ENCODE measurements around the gene ARHGAP42.

Gene ARHGAP42

DNA sequence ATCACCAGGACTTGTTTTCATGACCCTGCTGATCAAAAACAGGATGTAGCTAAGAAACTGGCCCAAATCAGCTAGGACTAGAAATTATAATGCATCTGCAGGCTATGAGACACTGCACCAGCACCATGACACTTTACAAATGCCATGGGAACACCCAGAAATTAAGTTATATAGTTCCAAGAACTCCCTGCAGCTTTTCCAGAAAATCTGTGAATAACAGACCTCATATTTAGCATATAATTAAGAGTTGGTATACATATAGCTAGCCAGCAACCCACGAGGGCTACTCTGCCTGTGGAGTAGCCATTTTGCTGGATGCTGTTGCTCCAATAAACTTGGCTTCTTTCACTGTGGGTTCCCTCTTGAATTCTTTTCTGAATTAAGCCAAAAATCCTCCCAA lies 341.6 kb downstream of the ARHGAP42 start:
- Histone ChIP-seq H3F3A (ENCODE audit: control insufficient read depth, insufficient read depth) (no peaks in the 10 kb centered on the region), H4K20me1 (ENCODE audit: control insufficient read depth, insufficient read depth, low read depth, low read length) (no peaks in the 10 kb centered on the region)

DNA sequence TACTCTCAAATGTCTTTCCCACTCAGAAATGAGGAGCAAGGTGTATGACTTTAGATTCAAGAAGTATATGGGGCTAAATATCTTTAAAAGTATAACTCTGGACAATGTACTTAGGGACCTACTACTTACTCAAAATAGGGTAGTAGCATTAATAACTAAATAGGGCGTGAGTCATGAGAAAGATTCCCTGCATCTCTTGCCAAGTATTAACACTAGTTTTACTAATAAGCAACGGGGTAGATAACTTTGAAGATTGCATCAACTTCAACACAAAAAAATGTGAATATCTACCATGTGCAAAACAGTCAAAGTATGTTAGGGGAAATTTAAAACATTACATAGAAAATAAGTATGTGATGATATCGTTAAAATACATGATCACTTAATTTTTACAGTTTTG lies 342.9 kb downstream of the ARHGAP42 start:
- Histone ChIP-seq H3F3A (ENCODE audit: control insufficient read depth, insufficient read depth) (no peaks in the 10 kb centered on the region), H4K20me1 (ENCODE audit: control insufficient read depth, insufficient read depth, low read depth, low read length) (no peaks in the 10 kb centered on the region), H3K4me1 (ENCODE audit: control insufficient read depth, low read length) (no peaks in the 10 kb centered on the region), H3K4me3 (ENCODE audit: low read length) (no peak overlapping the region), H3K9me3 (ENCODE audit: control insufficient read depth, insufficient read depth, low read length) (no peaks in the 10 kb centered on the region), H3K27ac (ENCODE audit: low read depth, low read length) (no peak overlapping the region), H3K36me3 (ENCODE audit: control insufficient read depth, low read length) (no peaks in the 10 kb centered on the region), H3K4me2 (ENCODE audit: low read length) (no peak overlapping the region), H3K9me2 (replicated peaks; ENCODE audit: control insufficient read depth, low read length) (no peaks in the 10 kb centered on the region), H3K79me2 (ENCODE audit: control insufficient read depth, low read length) (no peaks in the 10 kb centered on the region), H3K27me3 (ENCODE audit: control insufficient read depth, low read length) (no peaks in the 10 kb centered on the region)
- TF ChIP-seq, protein P1, sequence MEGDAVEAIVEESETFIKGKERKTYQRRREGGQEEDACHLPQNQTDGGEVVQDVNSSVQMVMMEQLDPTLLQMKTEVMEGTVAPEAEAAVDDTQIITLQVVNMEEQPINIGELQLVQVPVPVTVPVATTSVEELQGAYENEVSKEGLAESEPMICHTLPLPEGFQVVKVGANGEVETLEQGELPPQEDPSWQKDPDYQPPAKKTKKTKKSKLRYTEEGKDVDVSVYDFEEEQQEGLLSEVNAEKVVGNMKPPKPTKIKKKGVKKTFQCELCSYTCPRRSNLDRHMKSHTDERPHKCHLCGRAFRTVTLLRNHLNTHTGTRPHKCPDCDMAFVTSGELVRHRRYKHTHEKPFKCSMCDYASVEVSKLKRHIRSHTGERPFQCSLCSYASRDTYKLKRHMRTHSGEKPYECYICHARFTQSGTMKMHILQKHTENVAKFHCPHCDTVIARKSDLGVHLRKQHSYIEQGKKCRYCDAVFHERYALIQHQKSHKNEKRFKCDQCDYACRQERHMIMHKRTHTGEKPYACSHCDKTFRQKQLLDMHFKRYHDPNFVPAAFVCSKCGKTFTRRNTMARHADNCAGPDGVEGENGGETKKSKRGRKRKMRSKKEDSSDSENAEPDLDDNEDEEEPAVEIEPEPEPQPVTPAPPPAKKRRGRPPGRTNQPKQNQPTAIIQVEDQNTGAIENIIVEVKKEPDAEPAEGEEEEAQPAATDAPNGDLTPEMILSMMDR (IDR thresholded peaks at IDR 0.05; ENCODE audit: low read depth, low read length, poor library complexity, severe bottlenecking): no peak
- no peak for TF ChIP-seq EZH2phosphoT487 (IDR thresholded peaks at IDR 0.05; ENCODE audit: borderline replicate concordance, low read length)

More for the DNA sequence above, 341.6 kb downstream of the ARHGAP42 start:
- H3K4me1 ChIP-seq (ENCODE audit: control insufficient read depth, low read length): no peaks in the 10 kb centered on the region
- H3K27me3 ChIP-seq (ENCODE audit: control insufficient read depth, low read length): no peaks in the 10 kb centered on the region
- no peak overlapping the region for H3K4me2 ChIP-seq (ENCODE audit: low read length)
- no peaks in the 10 kb centered on the region for H3K79me2 ChIP-seq (ENCODE audit: control insufficient read depth, low read length)
- no peak overlapping the region for H3K4me3 ChIP-seq (ENCODE audit: low read length)
- no peaks in the 10 kb centered on the region for H3K9me2 ChIP-seq (replicated peaks; ENCODE audit: control insufficient read depth, low read length)
- no peak overlapping the region for H3K27ac ChIP-seq (ENCODE audit: low read depth, low read length)
- H3K36me3 ChIP-seq (ENCODE audit: control insufficient read depth, low read length): no peaks in the 10 kb centered on the region
- TF ChIP-seq EZH2phosphoT487 (IDR thresholded peaks at IDR 0.05; ENCODE audit: borderline replicate concordance, low read length): no peak
- TF ChIP-seq, protein P1 (IDR thresholded peaks at IDR 0.05; ENCODE audit: low read depth, low read length, poor library complexity, severe bottlenecking): no peak
- no peaks in the 10 kb centered on the region for H3K9me3 ChIP-seq (ENCODE audit: control insufficient read depth, insufficient read depth, low read length)

DNA sequence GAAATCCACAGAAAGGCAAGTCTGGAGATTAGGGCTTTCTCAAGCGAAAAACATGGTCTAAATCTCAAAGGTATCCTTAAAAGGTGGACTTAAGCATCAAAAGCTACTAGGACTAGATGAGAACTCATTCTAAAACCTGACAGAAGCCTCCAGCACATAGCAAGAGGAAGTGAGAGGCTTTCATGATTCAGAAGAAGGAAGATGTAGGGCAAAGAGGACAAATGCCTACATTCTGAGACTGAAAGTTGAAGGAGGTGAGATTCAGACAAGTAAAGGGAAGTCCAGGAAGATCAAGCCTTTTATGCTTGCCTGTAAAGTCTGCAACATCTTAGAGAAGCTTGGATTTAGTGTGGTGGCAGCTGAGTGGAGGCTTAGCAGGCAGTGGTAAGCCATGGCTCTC lies 343.6 kb downstream of the ARHGAP42 start:
- no peaks in the 10 kb centered on the region for H3K36me3 ChIP-seq (ENCODE audit: control insufficient read depth, low read length)
- no peaks in the 10 kb centered on the region for H4K20me1 ChIP-seq (ENCODE audit: control insufficient read depth, insufficient read depth, low read depth, low read length)
- no peaks in the 10 kb centered on the region for H3K9me2 ChIP-seq (replicated peaks; ENCODE audit: control insufficient read depth, low read length)
- no peaks in the 10 kb centered on the region for H3F3A ChIP-seq (ENCODE audit: control insufficient read depth, insufficient read depth)
- H3K9me3 ChIP-seq (ENCODE audit: control insufficient read depth, insufficient read depth, low read length): no peaks in the 10 kb centered on the region
- H3K4me2 ChIP-seq (ENCODE audit: low read length): no peak overlapping the region
- H3K4me3 ChIP-seq (ENCODE audit: low read length): no peak overlapping the region
- no peak for TF ChIP-seq EZH2phosphoT487 (IDR thresholded peaks at IDR 0.05; ENCODE audit: borderline replicate concordance, low read length)
- TF ChIP-seq, protein P1 (IDR thresholded peaks at IDR 0.05; ENCODE audit: low read depth, low read length, poor library complexity, severe bottlenecking): no peak
- H3K79me2 ChIP-seq (ENCODE audit: control insufficient read depth, low read length): no peaks in the 10 kb centered on the region
- no peak overlapping the region for H3K27ac ChIP-seq (ENCODE audit: low read depth, low read length)
- no peaks in the 10 kb centered on the region for H3K27me3 ChIP-seq (ENCODE audit: control insufficient read depth, low read length)
- H3K4me1 ChIP-seq (ENCODE audit: control insufficient read depth, low read length): no peaks in the 10 kb centered on the region

DNA sequence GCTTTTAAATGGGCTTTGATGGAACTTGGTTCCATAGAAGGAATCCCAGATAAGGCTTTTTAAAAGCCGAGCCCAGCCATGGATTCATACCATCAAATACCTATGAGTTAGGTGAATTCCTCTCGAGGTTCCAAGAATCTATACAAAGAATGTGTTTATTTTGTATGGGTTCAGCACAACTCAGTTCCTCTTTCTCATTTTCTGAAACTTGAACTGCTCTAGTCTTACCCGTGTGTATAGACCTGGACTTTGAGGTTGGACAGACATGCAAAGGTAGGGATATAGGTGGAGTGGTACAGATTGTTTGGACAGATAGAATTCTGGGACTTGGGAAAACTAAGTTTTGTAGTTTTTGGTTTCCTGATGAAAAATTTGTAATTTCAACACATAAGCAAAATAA lies 344.6 kb downstream of the ARHGAP42 start:
- Histone ChIP-seq H3K4me3 (ENCODE audit: low read length) (no peak overlapping the region), H3K27ac (ENCODE audit: low read depth, low read length) (no peak overlapping the region), H3K79me2 (ENCODE audit: control insufficient read depth, low read length) (no peaks in the 10 kb centered on the region), H3F3A (ENCODE audit: control insufficient read depth, insufficient read depth) (no peaks in the 10 kb centered on the region), H3K4me2 (ENCODE audit: low read length) (no peak overlapping the region), H4K20me1 (ENCODE audit: control insufficient read depth, insufficient read depth, low read depth, low read length) (no peaks in the 10 kb centered on the region), H3K4me1 (ENCODE audit: control insufficient read depth, low read length) (no peaks in the 10 kb centered on the region), H3K9me2 (replicated peaks; ENCODE audit: control insufficient read depth, low read length) (no peaks in the 10 kb centered on the region), H3K27me3 (ENCODE audit: control insufficient read depth, low read length) (no peaks in the 10 kb centered on the region), H3K36me3 (ENCODE audit: control insufficient read depth, low read length) (no peaks in the 10 kb centered on the region), H3K9me3 (ENCODE audit: control insufficient read depth, insufficient read depth, low read length) (no peaks in the 10 kb centered on the region)
- no peak for TF ChIP-seq EZH2phosphoT487 (IDR thresholded peaks at IDR 0.05; ENCODE audit: borderline replicate concordance, low read length)
- TF ChIP-seq, protein P1 (IDR thresholded peaks at IDR 0.05; ENCODE audit: low read depth, low read length, poor library complexity, severe bottlenecking): no peak
